ENCODE measurements around the gene MPV17L2. TPM values are rescaled to one million over a fixed set of nuclear protein-coding genes. Genes with fewer than 3 reads are reported as not detected.

Gene MPV17L2
- polyA plus RNA-seq, 3 donors = 7.9 to 10.3 (median 8.2) TPM

Other genes with a start within 250 kb of the MPV17L2 start
- 1 to 10 TPM; 4.8 to 8.4 (median 5.7) TPM for gene KCNN1, start 226.1 kb upstream of the MPV17L2 start, polyA plus RNA-seq (ENCODE audit: insufficient read length in 3 of 3)
- 1 to 10 TPM; 3.4 to 7.5 (median 3.8) TPM for gene ARRDC2, start 185.0 kb upstream of the MPV17L2 start, polyA plus RNA-seq (ENCODE audit: insufficient read length in 3 of 3)
- gene IL12RB1, start 106.3 kb upstream of the MPV17L2 start, polyA plus RNA-seq (ENCODE audit: insufficient read length in 3 of 3) = under 1 TPM; 0.16 to 0.44 (median 0.23) TPM
- gene MAST3, start 95.4 kb upstream of the MPV17L2 start, polyA plus RNA-seq (ENCODE audit: insufficient read length in 3 of 3) = 1 to 10 TPM; 4.6 to 9.2 (median 5.5) TPM
- 10 to 100 TPM; 20.1 to 38.9 (median 30.4) TPM for gene PIK3R2, start 40.1 kb upstream of the MPV17L2 start, polyA plus RNA-seq (ENCODE audit: insufficient read length in 3 of 3)
- 10 to 100 TPM; 11.4 to 20.4 (median 11.7) TPM for gene IFI30, start 19.4 kb upstream of the MPV17L2 start, polyA plus RNA-seq (ENCODE audit: insufficient read length in 3 of 3)
- gene RAB3A, start 10.8 kb downstream of the MPV17L2 start, polyA plus RNA-seq (ENCODE audit: insufficient read length in 3 of 3) = 1 to 10 TPM; 4.9 to 6.5 (median 5.4) TPM
- gene PDE4C, start 33.2 kb downstream of the MPV17L2 start, polyA plus RNA-seq (ENCODE audit: insufficient read length in 3 of 3) = 1 to 10 TPM in 1 of 3 donors, under 1 TPM in 2; 0.30 to 1.8 (median 0.79) TPM
- 10 to 100 TPM in 1 of 3 donors, 1 to 10 TPM in 2; 6.6 to 12.2 (median 7.2) TPM for gene IQCN, start 81.2 kb downstream of the MPV17L2 start, polyA plus RNA-seq (ENCODE audit: insufficient read length in 3 of 3)
- gene JUND, start 88.4 kb downstream of the MPV17L2 start, polyA plus RNA-seq (ENCODE audit: insufficient read length in 3 of 3) = 100 to 1,000 TPM in 2 of 3 donors, 10 to 100 TPM in 1; 71.4 to 135 (median 103) TPM
- gene LSM4, start 129.9 kb downstream of the MPV17L2 start, polyA plus RNA-seq (ENCODE audit: insufficient read length in 3 of 3) = 100 to 1,000 TPM in 2 of 3 donors, 10 to 100 TPM in 1; 84.2 to 120 (median 108) TPM
- gene PGPEP1, start 147.4 kb downstream of the MPV17L2 start, polyA plus RNA-seq (ENCODE audit: insufficient read length in 3 of 3) = 10 to 100 TPM; 20.9 to 35.3 (median 22.0) TPM
- gene GDF15, start 192.9 kb downstream of the MPV17L2 start, polyA plus RNA-seq (ENCODE audit: insufficient read length in 3 of 3) = 10 to 100 TPM in 1 of 3 donors, 1 to 10 TPM in 2; 2.2 to 10.4 (median 2.9) TPM
- 1 to 10 TPM in 1 of 3 donors, under 1 TPM in 2; 0.75 to 1.6 (median 0.88) TPM for gene LRRC25, start 204.4 kb downstream of the MPV17L2 start, polyA plus RNA-seq (ENCODE audit: insufficient read length in 3 of 3)
- gene SSBP4, start 226.2 kb downstream of the MPV17L2 start, polyA plus RNA-seq (ENCODE audit: insufficient read length in 3 of 3) = 100 to 1,000 TPM in 2 of 3 donors, 10 to 100 TPM in 1; 52.4 to 115 (median 104) TPM
- gene ISYNA1, start 244.9 kb downstream of the MPV17L2 start, polyA plus RNA-seq (ENCODE audit: insufficient read length in 3 of 3) = 100 to 1,000 TPM; 104 to 133 (median 123) TPM